Neural crest cell (in vitro differentiated cells): ENCODE data around the gene ZSCAN18. TPM values are rescaled to one million over a fixed set of nuclear protein-coding genes. Genes with fewer than 3 reads are reported as not detected.

Source experiments
- DNase-seq: peaks from one replicate; pipeline ENCODE4 v3.0.0; 2021; ENCODE audit warnings: low read depth, mixed read lengths, low spot score
- H3K27ac Mint-ChIP-seq: one replicate; pipeline ENCODE4 v1.8.0; 2021; ENCODE audit warnings: mild to moderate bottlenecking, mixed read lengths; ENCODE audit not compliant: unreplicated experiment
- H3K27me3 Mint-ChIP-seq: 2 replicates; pipeline ENCODE4 v1.8.0; 2021; ENCODE audit warnings: low read depth, mild to moderate bottlenecking, mixed read lengths
- H3K36me3 Mint-ChIP-seq: 2 replicates; pipeline ENCODE4 v1.8.0; 2021; ENCODE audit warnings: low read depth, mild to moderate bottlenecking, mixed read lengths
- H3K4me1 Mint-ChIP-seq: 2 replicates; pipeline ENCODE4 v1.8.0; 2021; ENCODE audit warnings: mixed read lengths
- H3K4me3 Mint-ChIP-seq: one replicate; pipeline ENCODE4 v1.8.0; 2021; ENCODE audit warnings: mild to moderate bottlenecking, mixed read lengths
- H3K9me3 Mint-ChIP-seq: 2 replicates; pipeline ENCODE4 v1.8.0; 2021; ENCODE audit warnings: mixed read lengths
- total RNA-seq: library from RNA; stranded (reverse); gene quantifications from 2 replicates; pipeline ENCODE4 v1.2.1, GENCODE V29; 2021
- TF ChIP-seq, protein P1 (sequence below): fragments of 200-600 bp; sonication (generic); conservative IDR thresholded peaks from 2 replicates; pipeline ENCODE4 v1.5.0; 2021; ENCODE audit warnings: antibody characterized with exemption, mild to moderate bottlenecking

The ZSCAN18 gene
- total RNA-seq, 1 donor from 2014 or later = 56.6 TPM

GRCh38 chr19:58107778-58108545, 9.9 kb upstream of the ZSCAN18 start:
- Mint-ChIP-seq H3K4me1 (no peaks in the 10 kb centered on the region), H3K27ac (no peak overlapping the region), H3K36me3 (peaks cover 36% of the 10 kb centered on the region), H3K27me3 (no peaks in the 10 kb centered on the region), H3K4me3 (no peak overlapping the region), H3K9me3 (peaks cover 30% of the 10 kb centered on the region)
- no peak for DNase-seq
- TF ChIP-seq, protein P1, sequence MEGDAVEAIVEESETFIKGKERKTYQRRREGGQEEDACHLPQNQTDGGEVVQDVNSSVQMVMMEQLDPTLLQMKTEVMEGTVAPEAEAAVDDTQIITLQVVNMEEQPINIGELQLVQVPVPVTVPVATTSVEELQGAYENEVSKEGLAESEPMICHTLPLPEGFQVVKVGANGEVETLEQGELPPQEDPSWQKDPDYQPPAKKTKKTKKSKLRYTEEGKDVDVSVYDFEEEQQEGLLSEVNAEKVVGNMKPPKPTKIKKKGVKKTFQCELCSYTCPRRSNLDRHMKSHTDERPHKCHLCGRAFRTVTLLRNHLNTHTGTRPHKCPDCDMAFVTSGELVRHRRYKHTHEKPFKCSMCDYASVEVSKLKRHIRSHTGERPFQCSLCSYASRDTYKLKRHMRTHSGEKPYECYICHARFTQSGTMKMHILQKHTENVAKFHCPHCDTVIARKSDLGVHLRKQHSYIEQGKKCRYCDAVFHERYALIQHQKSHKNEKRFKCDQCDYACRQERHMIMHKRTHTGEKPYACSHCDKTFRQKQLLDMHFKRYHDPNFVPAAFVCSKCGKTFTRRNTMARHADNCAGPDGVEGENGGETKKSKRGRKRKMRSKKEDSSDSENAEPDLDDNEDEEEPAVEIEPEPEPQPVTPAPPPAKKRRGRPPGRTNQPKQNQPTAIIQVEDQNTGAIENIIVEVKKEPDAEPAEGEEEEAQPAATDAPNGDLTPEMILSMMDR = no peak

- Mint-ChIP-seq H3K27ac (peak overlapping the region; percentile 100), H3K27me3 (no peaks in the 10 kb centered on the region), H3K4me1 (peaks cover 6% of the 10 kb centered on the region), H3K9me3 (peaks cover 12% of the 10 kb centered on the region), H3K36me3 (peaks cover 16% of the 10 kb centered on the region), H3K4me3 (peak overlapping the region; percentile 85)
- TF ChIP-seq, protein P1 = no peak
- no peak for DNase-seq
Observed at GRCh38 chr19:58098682-58098998, 609 bp upstream of the ZSCAN18 start.

DNA sequence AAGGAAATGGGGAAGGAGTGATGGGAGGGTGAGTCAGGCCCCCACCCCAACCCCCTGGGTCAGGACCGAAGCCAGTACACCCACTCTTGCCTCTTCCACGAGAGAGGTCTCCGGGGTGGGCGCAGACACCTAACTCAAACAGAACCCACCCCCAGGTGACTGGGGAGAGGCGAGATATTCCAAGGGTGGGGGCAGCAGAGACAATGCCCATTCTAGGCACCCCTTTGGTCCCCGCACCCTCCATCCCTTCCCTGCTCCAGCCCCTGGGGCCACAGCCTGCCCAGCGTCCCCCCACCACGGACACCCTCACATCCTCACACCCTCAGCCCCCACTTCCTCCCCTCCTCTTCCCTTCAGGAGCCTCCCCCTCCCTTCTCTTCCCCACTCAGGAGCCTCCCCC, 682 bp downstream of the ZSCAN18 start:
- H3K27ac Mint-ChIP-seq = peak overlapping the region; percentile 94
- H3K36me3 Mint-ChIP-seq = peaks cover 15% of the 10 kb centered on the region
- DNase-seq = no peak
- peaks cover 6% of the 10 kb centered on the region for H3K4me1 Mint-ChIP-seq
- peak overlapping the region; percentile 79 for H3K4me3 Mint-ChIP-seq
- H3K27me3 Mint-ChIP-seq = no peaks in the 10 kb centered on the region
- H3K9me3 Mint-ChIP-seq = peaks cover 7% of the 10 kb centered on the region
- TF ChIP-seq, protein P1 = no peak

GRCh38 chr19:58096884-58097283, 1.1 kb downstream of the ZSCAN18 start:
- no peaks in the 10 kb centered on the region for H3K27me3 Mint-ChIP-seq
- H3K27ac Mint-ChIP-seq = peak overlapping the region; percentile 94
- TF ChIP-seq, protein P1 = no peak
- H3K9me3 Mint-ChIP-seq = peaks cover 7% of the 10 kb centered on the region
- H3K36me3 Mint-ChIP-seq = peaks cover 17% of the 10 kb centered on the region
- H3K4me3 Mint-ChIP-seq = peak overlapping the region; percentile 79
- DNase-seq = no peak
- H3K4me1 Mint-ChIP-seq = peaks cover 6% of the 10 kb centered on the region

DNA sequence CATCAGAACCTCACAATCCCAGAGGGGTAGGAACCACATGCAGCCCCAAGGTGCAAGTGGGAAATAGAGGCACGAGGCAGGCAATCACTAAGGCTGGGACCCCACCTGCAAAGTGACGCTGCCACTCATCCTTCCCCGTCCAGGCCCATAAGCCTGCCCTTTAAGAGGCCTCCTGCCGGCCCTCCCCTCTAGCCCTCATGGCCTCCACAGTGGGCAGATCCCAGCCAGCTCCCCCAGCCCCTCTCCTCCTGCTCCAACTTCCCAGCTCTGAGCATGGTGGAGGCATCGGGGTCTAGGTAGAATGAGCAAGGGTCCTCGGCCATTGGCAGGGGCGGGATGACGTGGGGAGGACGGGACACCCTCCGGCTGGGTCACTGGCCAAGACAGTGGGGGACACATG, 2.7 kb downstream of the ZSCAN18 start:
- Mint-ChIP-seq H3K4me3 (peak overlapping the region; percentile 61), H3K4me1 (peaks cover 6% of the 10 kb centered on the region), H3K9me3 (peaks cover 9% of the 10 kb centered on the region), H3K36me3 (peaks cover 21% of the 10 kb centered on the region), H3K27ac (no peak overlapping the region), H3K27me3 (no peaks in the 10 kb centered on the region)
- DNase-seq = no peak
- TF ChIP-seq, protein P1 = no peak
